Muscle of back (tissue), 11 donors: Measurements from ENCODE around the gene ATXN1. TPM values are rescaled to one million over a fixed set of nuclear protein-coding genes. Genes with fewer than 3 reads are reported as not detected.

Experiments
- DNase-seq, 3 donors: peaks; one replicate each; pipeline versions ENCODE4 v3.0.0 to v3.0.0-alpha.2; 2013
- polyA plus RNA-seq, 10 donors: library from polyadenylated mRNA; unstranded; fragments of 120-200 nt; gene quantifications; one replicate each; pipeline ENCODE4 v1.2.1, GENCODE V29; 2013; ENCODE audit not compliant: insufficient read length in 10 of 10

Gene ATXN1
- polyA plus RNA-seq, 10 donors, result 13.6 to 16.9 (median 15.0) TPM

DNA sequence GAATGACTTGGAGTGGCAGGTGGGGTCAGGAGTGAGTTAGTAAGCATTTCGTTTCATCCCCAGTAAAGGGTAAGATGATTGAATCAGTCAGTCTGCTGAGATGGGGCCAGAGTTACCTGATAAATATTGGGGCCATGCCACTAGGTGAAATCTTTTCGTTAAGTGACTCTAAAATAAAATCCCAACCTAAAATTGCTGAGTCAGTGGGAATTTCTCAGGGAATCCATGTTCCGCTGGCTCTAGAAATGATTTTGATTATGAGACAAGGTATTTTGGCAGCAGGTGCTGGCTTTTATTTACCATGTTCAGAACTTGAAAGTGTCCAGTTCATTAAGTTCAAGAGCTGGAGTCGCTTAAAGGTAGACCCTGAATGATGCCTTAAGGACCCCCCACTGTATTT, 397.5 kb downstream of the ATXN1 start:
- no peak for DNase-seq

DNA sequence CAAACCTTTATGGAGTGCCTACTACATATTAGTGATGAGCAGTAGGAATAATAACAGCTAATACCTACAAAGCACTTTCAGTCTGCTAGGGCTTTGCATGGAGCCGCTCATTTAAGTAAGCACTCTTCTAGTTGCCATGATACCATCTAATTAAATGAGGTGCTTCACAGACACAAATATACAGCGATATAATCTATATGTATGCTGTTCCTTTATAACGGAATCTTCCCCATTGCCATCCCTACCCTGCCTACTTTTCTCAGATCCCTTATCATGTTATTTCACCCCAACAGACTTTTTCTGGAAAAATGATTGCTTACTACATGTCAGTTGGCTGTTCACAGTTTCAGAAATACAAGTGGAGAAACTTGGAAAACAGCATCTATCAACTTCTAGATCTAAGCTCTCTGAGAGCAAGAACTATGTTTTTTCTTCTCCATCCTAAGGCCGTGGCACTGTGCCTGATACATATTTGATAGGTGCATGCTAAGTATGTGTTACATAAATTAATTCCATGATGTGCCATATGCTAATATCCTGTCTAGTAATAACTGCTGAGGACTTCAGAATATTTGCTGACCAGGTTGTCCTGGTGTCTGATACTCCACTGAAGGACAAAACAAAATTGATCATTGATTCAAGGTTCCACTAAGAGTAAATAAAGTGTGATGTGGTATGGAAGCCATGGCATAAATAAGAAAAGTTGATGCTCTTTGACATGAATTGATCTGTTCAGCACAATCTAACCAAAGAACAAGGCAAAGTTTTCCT, 398.3 kb downstream of the ATXN1 start:
- no peak for DNase-seq

DNA sequence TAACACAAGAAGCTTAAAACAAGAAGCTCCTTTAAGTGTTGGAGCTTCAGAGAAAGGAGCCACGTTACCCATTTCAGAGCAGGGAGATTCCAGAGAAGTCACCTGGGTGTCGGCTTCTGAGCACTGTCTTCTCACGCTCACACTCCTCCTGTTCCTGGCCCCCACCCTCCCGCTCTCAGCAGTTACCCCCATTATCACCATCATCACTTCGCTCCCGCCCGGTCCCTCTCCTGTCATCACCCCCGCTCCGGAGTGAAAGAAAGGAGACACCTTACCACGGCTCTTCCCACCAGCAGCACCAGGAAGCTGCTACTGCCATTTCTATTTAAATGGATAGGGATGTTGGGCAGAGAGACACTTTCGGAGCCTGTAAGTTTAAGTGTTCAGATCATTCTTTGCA, 399.0 kb downstream of the ATXN1 start:
- DNase-seq, result no peak

DNA sequence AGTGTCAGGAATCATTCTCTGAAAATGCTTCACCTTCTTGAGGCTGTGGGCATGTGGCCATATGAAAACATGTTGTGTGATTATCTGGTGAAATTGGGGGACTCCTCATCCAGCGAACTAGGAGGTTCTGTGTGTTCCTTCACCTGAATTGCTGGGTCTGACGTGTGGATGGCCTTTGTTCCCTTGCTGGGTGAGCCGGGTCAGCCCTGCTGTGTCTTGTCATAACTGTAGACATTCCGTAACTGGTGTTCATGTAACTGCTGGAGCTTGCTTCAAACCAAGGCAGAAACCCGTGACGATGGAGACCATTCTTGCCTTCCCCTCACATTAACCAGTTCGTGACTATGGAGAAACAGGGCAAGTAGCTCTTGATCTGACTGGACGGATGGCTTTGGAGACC, 399.4 kb downstream of the ATXN1 start:
- no peak for DNase-seq

DNA sequence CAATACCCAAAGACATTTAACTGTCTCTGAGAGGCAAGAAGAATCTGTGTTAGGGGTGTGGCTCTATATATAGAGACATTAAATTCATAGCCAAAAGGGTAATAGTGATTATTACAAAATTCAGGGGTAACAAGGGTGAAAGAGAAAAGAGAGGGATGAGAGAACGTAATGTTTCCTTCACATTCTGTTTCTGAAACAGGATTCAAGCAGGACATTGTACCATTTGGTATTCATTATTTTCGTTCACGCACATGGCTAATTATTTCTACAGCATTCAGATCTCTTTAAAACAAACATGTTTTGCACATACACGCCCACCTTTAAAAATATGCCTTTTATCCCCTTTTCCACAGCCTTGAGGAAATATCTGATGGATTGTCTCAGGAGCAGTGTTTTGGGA, 400.1 kb downstream of the ATXN1 start:
- no peak for DNase-seq

DNA sequence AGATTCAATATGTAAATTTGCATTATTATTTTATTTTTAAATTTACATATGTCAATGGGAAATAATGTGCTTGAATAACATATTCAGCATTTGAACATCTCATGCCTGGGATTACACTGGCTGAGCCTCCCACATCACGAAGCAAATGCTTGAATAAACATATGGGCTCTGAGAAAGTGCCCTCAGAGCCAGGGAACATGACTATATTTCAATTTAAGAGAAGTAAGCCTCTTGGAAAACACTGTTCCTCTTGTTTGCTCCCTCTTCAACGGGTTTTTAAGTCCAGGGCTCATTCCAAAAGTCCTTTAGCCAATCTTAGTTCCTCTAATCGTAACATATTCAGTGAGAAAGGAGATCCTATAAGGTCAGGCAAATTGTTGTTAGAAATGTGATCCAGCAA, 400.9 kb downstream of the ATXN1 start:
- no peak for DNase-seq

DNA sequence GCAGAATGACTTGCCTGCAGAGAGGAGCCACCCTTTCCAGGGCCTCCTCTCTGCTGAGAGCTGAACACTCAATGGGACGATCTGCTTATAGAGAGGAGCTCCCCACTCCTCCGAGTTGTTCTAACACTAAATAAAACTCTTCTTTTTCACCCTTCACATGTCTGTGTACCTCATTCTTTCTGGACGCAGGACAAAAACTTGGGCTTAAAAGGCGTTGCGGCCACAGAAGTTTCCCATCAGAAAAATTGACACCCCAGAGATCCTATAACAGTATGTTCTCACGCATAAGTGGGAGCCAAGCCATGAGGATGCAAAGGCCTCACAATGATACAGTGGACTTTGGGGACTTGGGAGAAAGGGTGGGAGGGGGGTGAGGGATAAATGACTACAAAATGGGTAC, 401.7 kb downstream of the ATXN1 start:
- DNase-seq, result no peak

DNA sequence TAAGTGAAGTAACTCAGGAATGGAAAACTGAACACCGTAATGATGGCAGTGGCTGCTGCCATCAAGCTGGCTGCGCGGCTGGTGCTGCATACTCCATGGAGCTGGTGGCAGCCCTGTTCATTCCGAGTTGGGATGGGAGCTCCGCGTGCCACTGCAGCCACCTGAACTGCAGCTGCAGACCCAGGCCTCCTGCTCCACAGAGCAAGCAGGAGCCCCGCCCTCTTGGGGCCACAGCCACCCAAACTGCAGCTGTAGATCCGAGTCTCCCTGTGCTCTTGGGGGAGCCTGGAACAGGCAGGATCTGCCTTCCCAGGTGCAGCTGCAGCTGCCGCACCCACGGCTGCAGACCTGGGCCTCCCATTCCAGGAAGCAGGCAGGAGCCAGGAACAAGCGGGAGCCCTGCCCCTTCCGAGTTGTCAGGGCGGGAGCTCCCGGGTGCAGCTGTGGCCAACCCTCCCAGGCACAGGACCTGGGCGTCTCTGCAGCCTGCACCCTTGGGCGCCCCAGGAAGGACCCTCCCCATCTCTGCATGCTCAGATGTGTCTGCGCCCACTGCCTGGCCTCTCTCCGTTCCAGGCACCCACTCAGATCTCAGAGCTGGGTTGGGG, 402.6 kb downstream of the ATXN1 start:
- DNase-seq, result no peak

DNA sequence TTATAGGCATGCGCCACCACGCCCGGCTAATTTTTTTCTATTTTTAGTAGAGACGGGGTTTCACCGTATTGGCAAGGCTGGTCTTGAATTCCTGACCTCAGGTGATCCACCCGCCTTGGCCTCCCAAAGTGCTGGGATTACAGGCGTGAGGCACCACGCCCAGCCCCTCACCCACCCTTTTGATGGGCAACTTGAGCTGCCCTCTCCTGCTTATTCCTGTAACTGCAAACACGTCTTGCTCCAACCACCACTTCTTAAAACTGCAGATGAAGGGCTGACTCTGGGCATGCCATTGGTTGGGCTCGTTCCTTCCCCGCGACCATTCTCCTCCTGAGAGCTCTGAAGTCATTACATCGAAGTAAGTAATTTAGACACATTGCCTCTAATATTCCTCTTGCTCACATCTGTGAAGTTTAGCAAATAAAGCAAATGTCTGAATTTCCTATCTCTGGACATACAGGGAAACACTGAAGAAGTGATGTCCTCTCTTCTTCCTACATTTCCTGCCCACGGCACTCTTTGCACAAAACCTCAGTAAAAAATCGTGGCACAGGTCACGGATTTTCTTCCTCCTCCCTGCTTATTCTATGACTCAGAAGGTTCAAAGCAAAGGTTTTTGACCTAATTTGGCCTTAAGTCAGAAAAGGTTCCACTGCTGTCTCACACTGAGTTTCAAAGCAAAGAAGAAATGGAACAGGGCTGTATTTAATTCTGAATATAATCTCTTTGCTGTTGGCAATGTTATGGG, 405.4 kb downstream of the ATXN1 start:
- no peak for DNase-seq

DNA sequence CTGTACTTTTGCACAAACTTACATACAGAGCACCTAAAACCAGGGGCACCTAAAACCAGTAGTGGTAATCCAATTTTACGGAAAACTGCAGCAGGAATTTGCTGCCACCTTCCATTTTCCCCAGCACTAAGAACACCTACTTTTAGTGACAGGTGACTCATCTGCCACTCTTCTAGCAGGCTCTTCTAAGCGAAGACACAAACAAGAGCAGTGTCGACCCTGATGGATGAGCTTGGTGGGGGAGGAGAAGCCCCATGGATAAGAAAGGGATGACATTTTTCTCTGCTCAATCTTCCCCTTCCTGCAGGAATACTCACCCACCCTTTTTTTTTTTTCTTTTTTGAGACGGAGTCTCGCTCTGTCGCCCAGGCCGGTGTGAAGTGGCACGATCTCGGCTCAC, 406.0 kb downstream of the ATXN1 start:
- DNase-seq, result no peak

DNA sequence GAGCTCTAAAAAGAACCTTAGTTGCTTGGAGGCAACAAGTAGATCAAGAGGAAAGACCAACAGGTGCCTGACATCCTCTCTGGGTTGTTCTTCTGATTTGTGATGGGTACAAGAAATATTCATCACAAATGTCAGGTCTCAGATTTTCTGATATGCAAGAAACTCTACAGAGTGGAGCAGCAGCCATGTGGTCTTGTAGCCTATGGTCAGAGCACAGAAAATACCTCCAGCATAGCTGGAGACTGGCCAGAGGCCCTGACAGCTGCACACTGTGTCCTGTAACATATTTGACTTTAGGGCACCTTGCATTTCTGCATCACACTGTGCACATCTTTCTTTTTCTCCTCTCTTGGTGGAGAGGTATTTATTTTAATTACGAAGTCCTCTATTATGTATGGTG, 406.6 kb downstream of the ATXN1 start:
- no peak for DNase-seq

DNA sequence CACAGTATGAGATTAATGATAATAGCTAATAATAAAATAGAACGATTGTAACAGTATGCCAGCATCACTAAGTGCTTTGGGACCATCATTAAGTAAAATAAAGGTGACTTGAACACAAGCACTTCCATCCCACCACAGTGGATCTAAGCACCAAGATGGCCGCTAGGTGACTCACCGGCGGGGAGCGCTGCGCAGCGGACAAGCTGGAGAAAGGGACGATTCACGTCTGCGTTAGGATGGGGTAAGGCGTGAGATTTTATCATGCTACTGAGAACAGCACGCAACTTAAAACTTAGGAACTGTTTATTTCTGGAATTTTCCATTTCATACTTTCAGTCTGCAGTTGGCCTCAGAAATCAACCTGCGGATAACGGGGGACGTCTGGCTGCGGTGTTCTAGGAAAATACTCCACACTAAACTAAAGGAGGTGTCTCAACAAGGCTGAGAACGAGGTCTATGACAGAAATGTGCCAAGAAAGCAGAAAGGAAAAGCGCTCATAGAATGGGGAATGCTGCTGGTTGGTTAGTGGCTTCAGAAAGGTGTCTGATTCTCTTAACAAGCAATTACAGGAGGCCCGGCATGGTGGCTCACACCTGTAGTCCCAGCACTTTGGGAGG, 408.3 kb downstream of the ATXN1 start:
- no peak for DNase-seq

DNA sequence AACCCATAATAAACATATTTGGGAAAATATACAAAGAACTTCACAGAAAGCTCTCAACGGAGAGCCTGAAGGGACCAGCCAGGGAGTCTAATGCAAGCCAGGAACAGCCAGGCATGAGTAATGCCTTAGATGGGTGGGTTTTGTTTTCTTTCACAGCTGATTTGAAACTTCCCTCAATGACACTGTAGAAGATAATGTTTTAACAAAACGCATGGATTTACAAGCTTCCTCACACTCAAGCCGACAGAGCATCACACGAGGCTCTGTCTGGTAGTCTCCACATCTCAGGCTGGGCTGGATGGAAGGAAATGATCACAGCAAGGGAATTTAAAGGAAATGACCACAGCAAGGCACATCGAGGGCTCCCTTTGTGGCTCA, 409.0 kb downstream of the ATXN1 start:
- DNase-seq, result peak; percentile 52 to 79 (median 55)

DNA sequence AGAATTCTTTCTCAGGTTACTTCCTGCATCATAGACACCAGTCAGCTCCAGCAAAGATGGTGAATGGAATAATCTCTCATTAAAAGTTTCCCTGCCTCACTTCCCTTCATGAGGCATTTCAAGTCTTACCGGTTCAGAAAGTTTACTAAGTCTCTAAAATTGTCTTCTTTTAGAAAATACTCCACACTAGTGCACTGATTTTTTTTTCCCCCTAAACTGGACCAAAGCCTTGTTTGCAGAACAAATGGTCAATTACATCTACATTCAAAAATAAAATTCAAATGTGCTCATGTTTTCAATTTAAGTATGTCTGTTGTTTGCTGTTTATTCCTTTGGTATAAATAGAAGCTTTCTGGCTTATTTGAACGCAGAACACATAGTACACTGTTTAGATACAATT, 411.7 kb downstream of the ATXN1 start:
- peak in 1 of 3 donors; percentile 63 for DNase-seq

DNA sequence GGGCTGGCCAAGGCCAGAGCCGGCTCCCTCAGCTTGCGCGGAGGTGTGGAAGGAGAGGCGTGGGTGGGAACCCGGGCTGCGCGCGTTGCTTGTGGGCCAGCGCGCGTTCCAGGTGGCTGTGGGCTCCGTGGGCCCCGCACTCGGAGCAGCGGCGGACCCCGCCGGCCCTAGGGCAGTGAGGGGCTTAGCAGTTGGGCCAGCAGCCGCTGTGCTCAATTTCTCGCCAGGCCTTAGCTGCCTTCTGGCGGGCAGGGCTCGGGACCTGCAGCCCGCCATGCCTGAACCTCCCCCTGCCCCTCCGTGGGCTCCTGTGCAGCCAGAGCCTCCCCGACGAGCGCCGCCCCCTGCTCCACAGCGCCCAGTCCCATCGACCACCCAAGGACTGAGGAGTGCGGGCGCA, 414.4 kb downstream of the ATXN1 start:
- DNase-seq, result no peak

DNA sequence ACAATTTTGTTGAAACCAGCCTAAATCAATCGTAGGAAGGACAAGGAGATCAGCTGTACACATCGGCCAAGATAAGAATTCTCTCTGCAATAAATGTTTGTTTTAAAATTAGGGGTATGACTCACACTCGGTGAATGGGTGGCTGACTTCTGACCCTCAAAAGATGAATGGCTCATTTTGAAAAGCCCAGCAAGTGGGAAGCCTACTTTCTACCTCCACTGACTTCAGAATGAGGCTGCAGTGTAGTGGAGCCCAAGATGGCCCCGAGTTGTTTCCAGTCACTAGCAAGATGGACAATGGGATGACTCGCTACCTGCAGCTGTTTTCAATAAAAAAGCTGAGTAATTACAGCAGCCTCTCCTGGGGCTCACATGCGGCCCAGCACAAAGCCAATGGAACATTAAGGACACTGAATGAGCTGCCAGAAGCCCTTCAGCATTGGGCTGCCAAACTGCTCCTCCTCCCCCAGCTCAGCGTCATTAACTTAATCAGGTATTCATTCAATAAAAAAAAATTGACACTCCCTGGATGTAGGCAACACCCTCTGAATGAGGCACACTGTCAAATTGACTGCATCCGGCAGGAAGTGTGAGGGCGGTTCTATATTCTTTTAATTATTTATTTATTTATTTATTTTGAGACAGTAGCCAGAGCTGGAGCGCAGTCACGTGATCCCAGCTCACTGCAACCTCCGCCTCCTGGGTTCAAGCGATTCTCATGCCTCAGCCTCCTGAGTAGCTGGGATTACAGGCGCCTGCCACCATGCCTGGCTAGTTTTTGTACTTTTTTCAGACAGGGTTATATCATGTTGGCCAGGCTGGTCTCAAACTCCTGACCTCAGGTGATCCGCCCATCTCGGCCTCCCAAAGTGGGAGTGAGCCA, 415.6 kb downstream of the ATXN1 start:
- peak; percentile 79 to 90 (median 89) for DNase-seq

DNA sequence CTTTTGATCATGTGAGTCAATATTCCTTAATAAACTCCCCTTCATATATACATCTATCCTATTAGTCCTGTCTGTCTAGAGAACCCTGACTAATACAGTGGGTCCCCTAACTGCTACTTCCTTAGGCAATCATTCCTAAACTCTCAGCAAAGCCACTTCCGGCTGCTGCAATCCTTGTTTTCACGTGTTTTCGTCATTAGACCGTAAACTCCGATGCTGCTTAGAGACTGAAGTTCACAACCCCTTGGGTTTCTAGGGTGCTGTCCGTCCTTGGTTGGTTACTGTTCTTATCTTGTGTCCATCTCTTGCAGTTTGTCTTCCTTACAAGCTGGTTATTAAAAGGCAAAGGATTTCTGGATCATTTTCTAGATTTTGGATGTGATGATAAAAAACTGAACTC, 416.5 kb downstream of the ATXN1 start:
- DNase-seq, result peak in 1 of 3 donors; percentile 58

DNA sequence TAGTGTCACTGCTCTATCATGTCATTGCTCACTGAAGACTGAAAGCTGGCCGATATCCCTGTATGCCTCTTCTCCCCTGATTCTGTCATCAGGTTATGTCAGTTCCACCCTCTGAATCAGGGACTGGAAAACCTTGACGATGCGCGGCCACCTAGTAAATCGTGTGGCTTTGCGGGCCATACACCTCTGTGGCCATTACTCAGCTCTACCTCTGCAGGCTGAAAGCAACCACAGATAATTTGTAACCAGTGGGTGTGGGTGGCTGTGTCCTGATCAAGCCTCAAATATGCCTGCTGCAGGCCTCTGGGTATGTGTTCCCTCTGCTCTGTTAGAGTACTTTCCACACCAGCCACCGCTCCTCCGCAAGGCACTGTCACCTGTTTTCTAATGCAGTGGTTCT, 417.7 kb downstream of the ATXN1 start:
- no peak for DNase-seq

DNA sequence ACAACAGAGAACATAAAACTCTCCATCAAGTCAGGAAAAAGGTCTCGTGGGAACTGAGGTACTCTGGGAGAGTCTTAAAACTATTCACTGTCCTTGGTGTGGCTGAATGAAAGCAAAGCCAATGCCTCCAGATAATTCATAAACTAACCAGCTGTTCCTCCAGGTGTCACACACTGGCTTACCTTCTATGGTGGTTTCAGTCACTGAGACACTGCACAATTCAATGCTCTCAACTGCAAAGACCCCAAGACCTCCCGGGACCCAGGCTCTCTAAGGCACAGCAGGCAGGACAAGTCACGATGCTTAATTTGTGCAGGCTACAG, 422.0 kb downstream of the ATXN1 start:
- DNase-seq, result no peak

DNA sequence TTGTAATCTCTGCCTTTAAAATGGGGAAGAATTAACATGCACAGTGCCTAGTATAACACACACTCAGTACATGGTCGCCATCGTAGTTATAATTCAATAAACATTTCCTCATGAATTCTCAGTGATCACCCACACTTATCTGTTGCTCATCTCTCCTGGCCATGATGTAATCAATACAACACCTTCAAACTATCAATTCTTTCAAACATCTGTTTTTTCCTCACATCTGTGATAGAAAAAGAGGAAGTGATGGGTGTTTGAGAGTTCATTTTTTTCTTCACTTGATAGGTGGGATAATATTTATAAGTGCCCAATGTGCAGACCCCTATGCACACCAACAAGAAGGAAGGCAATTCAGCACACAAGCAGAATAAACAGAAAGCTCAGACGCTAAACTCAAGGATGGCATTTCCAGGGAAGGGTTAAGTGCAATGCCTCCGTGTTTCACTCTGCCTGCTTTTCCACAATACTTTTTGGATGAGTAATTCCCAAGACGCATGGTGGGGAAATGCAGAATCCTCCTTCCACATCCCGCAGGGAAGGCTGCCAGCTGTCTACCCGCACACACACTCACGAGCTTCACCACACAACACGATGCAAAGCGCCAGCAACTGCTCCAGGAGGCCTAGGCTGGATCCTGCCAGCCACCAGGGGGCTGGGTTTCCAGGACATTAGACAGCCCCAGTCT, 422.5 kb downstream of the ATXN1 start:
- peak; percentile 68 to 97 (median 85) for DNase-seq
